Measurements from ENCODE around the gene CLCF1.
A peak's percentile ranks its signal among the peaks of the same experiment; 100 is the strongest.

Gene CLCF1

GRCh38 chr11:67371911-67372320, 1.5 kb downstream of the CLCF1 start:
- H2AFZ ChIP-seq (ENCODE audit: low read depth) = no peak overlapping the region
- H3K9ac ChIP-seq = no peak overlapping the region
- H3K27me3 ChIP-seq (ENCODE audit: insufficient read depth, low read depth) = peaks cover 31% of the 10 kb centered on the region
- no peaks in the 10 kb centered on the region for H3K79me2 ChIP-seq (ENCODE audit: insufficient read depth, low read depth)
- no peak overlapping the region for H3K27ac ChIP-seq
- no peak overlapping the region for H3K4me3 ChIP-seq (IDR thresholded peaks at IDR 0.05; ENCODE audit: insufficient read depth, low read depth, low read length)
- H3K4me2 ChIP-seq = no peak overlapping the region
- no peak for TF ChIP-seq CTCF (conservative IDR thresholded peaks at IDR 0.05; ENCODE audit: low read depth, low read length)
- no peaks in the 10 kb centered on the region for H4K20me1 ChIP-seq (ENCODE audit: insufficient read depth)
- peaks cover 36% of the 10 kb centered on the region for H3K4me1 ChIP-seq (ENCODE audit: low read depth, poor library complexity, severe bottlenecking)
- no peaks in the 10 kb centered on the region for H3K36me3 ChIP-seq (ENCODE audit: insufficient read depth)

- Histone ChIP-seq H3K36me3 (ENCODE audit: insufficient read depth) (no peaks in the 10 kb centered on the region), H3K79me2 (ENCODE audit: insufficient read depth, low read depth) (no peaks in the 10 kb centered on the region), H2AFZ (ENCODE audit: low read depth) (no peak overlapping the region), H3K4me3 (IDR thresholded peaks at IDR 0.05; ENCODE audit: insufficient read depth, low read depth, low read length) (no peak overlapping the region), H3K4me1 (ENCODE audit: low read depth, poor library complexity, severe bottlenecking) (peaks cover 36% of the 10 kb centered on the region), H3K4me2 (no peak overlapping the region), H3K27ac (no peak overlapping the region), H3K27me3 (ENCODE audit: insufficient read depth, low read depth) (peaks cover 25% of the 10 kb centered on the region), H3K9ac (no peak overlapping the region), H4K20me1 (ENCODE audit: insufficient read depth) (no peaks in the 10 kb centered on the region)
- TF ChIP-seq CTCF (conservative IDR thresholded peaks at IDR 0.05; ENCODE audit: low read depth, low read length) = peak; percentile 44; the same call in 1 of the 2 replicates
Observed at GRCh38 chr11:67371189-67371910, 2.0 kb downstream of the CLCF1 start.

GRCh38 chr11:67370351-67371076, 2.9 kb downstream of the CLCF1 start:
- H3K27ac ChIP-seq = no peak overlapping the region
- H3K4me3 ChIP-seq (IDR thresholded peaks at IDR 0.05; ENCODE audit: insufficient read depth, low read depth, low read length) = no peak overlapping the region
- H3K4me2 ChIP-seq = no peak overlapping the region
- H3K9ac ChIP-seq = no peak overlapping the region
- peaks cover 19% of the 10 kb centered on the region for H3K27me3 ChIP-seq (ENCODE audit: insufficient read depth, low read depth)
- no peaks in the 10 kb centered on the region for H3K79me2 ChIP-seq (ENCODE audit: insufficient read depth, low read depth)
- no peaks in the 10 kb centered on the region for H3K36me3 ChIP-seq (ENCODE audit: insufficient read depth)
- no peak for TF ChIP-seq CTCF (conservative IDR thresholded peaks at IDR 0.05; ENCODE audit: low read depth, low read length)
- peaks cover 36% of the 10 kb centered on the region for H3K4me1 ChIP-seq (ENCODE audit: low read depth, poor library complexity, severe bottlenecking)
- H4K20me1 ChIP-seq (ENCODE audit: insufficient read depth) = no peaks in the 10 kb centered on the region
- H2AFZ ChIP-seq (ENCODE audit: low read depth) = no peak overlapping the region

- no peak for TF ChIP-seq CTCF (conservative IDR thresholded peaks at IDR 0.05; ENCODE audit: low read depth, low read length)
- H3K4me3 ChIP-seq (IDR thresholded peaks at IDR 0.05; ENCODE audit: insufficient read depth, low read depth, low read length) = no peak overlapping the region
- H4K20me1 ChIP-seq (ENCODE audit: insufficient read depth) = no peaks in the 10 kb centered on the region
- H3K4me1 ChIP-seq (ENCODE audit: low read depth, poor library complexity, severe bottlenecking) = peaks cover 36% of the 10 kb centered on the region
- no peak overlapping the region for H3K27ac ChIP-seq
- H3K79me2 ChIP-seq (ENCODE audit: insufficient read depth, low read depth) = no peaks in the 10 kb centered on the region
- H2AFZ ChIP-seq (ENCODE audit: low read depth) = no peak overlapping the region
- no peaks in the 10 kb centered on the region for H3K36me3 ChIP-seq (ENCODE audit: insufficient read depth)
- peaks cover 18% of the 10 kb centered on the region for H3K27me3 ChIP-seq (ENCODE audit: insufficient read depth, low read depth)
- H3K9ac ChIP-seq = no peak overlapping the region
- no peak overlapping the region for H3K4me2 ChIP-seq
Observed at GRCh38 chr11:67369801-67370284, 3.6 kb downstream of the CLCF1 start.
